ENCODE data around the gene TMEM45A.

- TF ChIP-seq CTCF (IDR thresholded peaks at IDR 0.05) (no peak), EP300 (IDR thresholded peaks at IDR 0.05) (no peak), POLR2A (IDR thresholded peaks at IDR 0.05) (no peak)
Measured at GRCh38 chr3:100553618-100554372, 61.4 kb downstream of the TMEM45A start.

Data from tibial nerve (tissue), 4 donors.